HG03575 (cell line): ENCODE data around the gene LNX1.

ENCODE experiments used
- ATAC-seq: cut with Tn5 transposase; IDR thresholded peaks from one replicate; pipeline ENCODE4 v1.9.1; 2021; ENCODE audit not compliant: unreplicated experiment, insufficient number of reproducible peaks, low FRiP score; ENCODE audit errors: extremely low read depth

The LNX1 gene

DNA sequence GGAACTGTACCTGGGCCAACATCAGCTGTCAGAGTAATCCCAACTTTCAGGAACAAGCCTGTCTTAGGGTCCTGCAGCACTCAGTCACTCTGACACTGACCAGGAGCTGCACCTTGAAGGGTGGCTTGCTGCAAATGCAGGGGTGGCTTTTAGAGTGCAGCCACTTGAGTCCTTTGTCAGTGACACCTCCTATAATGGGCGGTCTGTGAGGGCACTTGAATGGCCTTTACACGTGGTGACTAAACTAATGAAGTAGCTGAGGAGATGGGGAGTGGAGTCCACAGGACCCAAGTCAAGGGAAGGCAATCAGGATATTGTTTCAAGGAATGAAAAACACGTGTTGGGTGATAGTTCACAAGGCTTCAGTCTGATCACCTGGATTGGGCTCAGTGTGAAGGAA, 11.1 kb upstream of the LNX1 start:
- no peak for ATAC-seq

GRCh38 chr4:53601251-53601764, 10.0 kb upstream of the LNX1 start:
- no peak for ATAC-seq

DNA sequence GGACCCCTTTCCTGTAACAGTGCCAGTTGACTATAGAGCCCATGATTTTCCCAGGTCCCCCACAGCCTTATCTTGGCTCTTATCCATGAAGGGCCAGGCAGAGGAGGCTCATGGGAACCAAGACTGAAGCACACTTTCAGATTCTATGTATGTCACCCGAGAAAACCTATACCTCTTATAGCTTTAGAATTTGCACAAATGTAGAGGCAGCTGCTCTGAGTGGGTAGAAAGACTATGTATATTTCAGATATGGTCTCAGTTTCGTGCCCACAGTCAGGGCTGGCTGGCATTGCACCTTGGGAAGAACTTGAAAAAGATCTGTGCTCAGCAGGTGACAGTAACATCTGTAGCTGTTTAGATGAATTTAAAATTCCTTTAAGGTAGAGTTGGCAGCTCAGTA, 8.3 kb upstream of the LNX1 start:
- ATAC-seq = peak; percentile 50

GRCh38 chr4:53598901-53599300, 7.6 kb upstream of the LNX1 start:
- ATAC-seq = no peak

DNA sequence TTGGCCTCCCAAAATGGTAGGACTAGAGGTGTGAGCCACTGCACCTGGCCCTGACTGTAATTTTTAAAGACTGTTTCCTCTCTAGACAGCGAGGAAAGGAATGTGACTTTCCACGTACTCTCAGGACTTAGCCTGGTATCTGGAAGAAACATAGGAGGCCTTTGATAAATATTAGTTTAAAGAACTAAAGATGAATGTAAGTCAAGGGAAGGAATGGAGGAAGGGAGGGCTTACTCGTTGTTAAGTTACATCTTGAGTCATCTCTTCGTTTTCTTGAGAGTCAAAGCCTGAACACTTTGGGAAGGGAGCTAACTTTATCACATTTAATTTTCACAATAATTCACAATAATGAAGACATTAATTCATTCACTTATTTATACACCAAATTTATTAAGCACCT, 7.2 kb upstream of the LNX1 start:
- ATAC-seq = no peak

- ATAC-seq = no peak
Measured at GRCh38 chr4:53596901-53597300, 5.6 kb upstream of the LNX1 start.

DNA sequence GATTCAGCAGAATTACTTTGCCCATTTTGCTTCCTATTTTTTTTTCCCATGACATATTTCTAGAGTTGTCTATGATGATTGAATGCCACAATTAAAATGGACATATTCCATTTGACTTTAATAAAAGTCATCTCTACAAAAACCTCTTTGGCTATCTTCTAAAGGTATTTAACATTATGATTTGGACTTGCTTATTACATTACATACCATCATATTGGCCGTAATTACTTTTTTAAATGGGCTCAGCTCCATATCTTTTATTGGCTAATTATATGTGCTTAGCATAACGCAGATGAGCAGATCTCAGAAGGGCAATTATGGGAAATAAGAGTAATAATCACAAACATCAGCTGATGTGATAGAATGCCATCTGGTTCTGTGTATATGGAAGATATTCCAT, 4.5 kb upstream of the LNX1 start:
- ATAC-seq = no peak

DNA sequence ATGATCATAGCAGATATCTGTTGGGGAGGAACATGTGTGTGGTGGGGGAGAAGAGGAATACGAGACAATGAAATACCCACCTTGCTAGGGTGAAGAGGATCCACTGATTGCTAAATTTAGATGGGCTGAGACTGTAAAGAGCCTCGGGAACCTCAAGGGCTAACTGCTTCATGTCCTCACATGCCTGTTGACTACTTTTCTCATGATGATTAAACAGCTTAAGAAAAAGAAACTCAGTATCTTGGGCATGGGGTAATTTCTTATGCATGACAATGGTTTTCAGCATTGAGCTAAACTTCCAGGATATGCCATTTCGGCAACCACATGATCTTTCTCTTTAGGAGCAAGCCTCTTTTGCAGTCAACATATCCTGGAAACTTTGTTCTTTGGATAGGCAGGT, 3.9 kb upstream of the LNX1 start:
- ATAC-seq = no peak

DNA sequence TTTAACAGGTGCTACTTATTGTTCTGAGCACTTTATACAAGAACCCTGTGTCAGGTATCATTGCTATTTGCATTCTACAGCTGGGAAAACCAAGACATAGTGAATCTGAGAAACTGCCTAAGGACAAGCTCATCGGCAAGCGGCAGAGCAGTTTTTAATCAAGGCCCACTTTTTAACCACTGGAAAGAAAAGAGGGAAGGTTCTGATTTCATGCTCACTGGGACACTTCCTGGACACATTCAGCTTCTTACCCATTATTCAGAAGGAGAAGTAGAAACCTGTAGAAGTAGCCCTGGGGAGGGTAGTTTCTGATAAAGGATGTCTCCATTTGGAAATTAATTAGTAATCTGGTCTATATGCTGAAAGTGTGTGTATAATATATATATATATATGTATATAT, 2.5 kb upstream of the LNX1 start:
- no peak for ATAC-seq

DNA sequence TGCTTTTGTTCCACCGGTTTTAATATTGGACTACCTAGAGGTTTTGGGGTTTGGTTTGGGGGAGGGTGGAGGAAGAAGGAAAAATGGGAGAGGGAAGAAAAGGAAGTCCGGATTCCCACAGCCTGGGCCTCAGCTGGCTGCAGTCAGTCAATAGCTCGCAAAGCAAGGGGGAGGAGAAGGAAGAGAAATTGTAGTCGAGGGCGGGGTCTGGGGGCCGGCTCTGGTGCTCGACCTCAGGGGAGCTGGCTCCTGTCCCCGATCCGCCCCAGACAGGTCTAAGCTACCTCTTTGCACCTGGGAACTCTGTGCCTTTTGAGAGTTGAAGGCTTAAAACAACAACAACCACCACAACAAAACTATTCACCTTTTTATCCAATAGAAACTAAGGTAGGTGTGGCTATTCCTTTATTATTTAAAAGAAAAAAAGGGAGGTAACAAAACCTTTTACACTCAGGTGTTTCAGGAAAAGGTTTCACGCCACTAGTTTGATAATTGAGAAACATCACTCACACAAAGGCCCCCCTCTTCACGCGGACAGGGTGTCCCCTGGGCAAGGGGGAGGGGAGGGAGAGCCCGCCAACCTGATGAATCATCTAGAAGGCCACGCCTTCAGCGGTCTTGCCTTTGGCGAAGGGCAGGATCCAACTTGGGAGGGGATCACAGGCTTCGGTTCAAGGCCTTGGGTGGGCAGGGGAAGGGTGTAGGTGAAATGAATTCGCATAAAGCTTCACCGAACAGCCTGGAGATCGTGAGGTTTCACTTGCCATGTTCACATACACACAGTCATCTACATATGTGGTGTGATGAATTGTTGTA, 1.6 kb upstream of the LNX1 start:
- no peak for ATAC-seq

- ATAC-seq = no peak
Measured at GRCh38 chr4:53592122-53592521, 836 bp upstream of the LNX1 start.

GRCh38 chr4:53590187-53590586, 1.1 kb downstream of the LNX1 start:
- ATAC-seq = no peak

GRCh38 chr4:53589511-53589910, 1.8 kb downstream of the LNX1 start:
- no peak for ATAC-seq

- no peak for ATAC-seq
Measured at GRCh38 chr4:53587135-53587534, 4.2 kb downstream of the LNX1 start.

DNA sequence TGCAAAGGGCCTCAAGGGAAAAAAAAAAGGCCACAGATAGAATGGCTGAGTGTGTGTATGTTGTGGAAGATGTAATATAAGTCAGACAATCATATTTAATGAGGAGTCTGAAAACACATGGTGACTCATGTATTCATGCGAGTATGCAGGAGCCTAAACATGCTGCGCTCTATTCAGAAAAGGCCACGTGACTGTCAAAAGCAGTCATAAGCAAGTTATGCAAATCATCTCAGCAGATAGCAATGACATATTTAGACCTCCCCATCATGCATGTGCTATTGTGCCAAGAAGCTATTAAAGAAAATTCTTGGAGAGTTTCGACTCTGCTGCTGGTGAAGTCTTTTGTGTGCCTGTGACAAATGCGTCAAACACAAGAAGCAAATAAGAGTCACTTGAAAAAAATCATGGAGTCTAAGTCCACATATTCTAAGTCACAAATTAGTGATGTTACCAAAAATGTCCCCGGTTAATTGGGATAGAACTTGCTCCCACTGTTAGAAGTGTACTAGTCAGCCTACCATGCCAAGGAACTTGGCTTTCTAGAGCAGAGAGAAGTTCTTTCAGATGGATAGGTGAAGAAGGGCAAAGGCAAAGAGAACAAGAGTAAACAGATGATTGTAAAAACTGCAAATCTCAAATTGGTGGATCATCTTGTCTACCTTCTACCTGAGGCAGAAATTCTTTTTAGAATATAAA, 5.0 kb downstream of the LNX1 start:
- ATAC-seq = no peak

DNA sequence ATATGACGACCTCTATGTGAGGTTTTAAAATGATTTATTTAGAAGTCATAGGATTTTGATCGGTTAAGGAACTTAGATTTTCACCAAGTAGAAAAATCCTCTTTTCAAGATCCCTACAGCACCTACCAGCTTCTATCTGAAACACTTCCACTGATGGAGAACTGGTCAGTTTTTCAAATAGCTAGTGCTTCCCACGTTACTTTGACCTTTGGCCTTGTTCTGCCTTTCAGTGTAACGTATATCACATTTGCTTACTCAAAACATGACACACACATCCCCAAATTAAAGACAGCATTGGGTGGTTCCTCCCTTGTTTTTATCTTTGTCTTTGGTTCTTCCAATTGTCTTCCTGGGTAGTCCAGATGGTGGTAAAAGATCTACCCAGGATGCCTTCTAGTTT, 6.6 kb downstream of the LNX1 start:
- ATAC-seq = no peak

DNA sequence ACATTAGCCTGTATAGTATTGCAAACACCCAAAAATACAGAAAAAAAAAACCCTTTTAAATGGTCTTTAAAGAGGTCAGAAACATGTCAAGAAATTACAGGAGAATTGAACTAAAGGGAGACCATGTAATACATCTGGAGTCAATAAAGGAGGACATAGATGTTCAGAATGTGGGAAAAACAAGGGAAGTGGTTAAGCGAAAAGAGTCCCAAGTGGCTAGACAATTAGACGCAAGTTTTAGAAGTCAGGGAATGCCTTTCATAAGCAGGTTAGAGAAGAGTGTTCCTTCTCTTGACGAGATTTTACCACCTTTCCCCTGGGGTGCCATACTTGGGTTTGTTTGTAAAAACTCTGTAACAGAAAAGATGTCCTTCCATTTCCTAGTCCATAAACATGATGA, 7.8 kb downstream of the LNX1 start:
- ATAC-seq = no peak

DNA sequence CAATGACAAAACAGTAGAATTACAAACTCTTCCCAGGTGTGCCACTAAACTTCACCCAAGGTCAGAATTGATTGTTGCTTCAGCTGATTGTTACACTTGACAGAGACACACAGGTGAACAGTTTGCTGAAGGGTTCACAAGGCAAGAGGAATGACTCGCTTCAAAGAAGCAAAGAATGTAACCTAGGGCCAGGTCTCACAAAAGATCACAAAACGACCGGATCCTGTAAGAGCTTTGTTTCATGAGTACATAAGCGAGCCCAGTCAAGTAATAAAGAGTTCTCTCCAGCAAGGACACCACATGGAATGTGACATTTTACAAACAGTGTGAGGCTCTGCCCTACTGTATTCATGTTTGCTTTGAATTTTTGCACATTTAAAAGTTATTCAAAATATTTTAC, 9.1 kb downstream of the LNX1 start:
- no peak for ATAC-seq

DNA sequence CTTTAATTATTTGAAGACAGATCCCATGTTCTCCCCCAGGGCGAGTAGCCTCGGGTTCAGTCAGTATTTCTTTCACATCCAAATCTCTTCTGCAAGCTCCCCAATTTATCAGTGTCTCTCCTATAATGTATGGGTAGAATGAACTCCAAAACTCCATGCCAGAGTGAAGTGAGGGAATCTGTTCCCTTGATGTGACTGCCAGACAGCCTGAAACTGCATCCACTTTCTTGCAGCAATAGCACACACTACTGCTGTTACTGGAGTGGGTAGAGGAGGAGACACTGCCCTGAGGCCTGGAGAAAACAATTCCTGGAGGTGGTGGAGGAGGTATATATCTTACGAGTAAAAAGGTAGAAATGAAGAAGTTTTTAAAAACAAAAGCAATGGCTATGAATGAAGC, 11.0 kb downstream of the LNX1 start:
- no peak for ATAC-seq

- ATAC-seq = no peak
Measured at GRCh38 chr4:53579826-53580225, 11.5 kb downstream of the LNX1 start.
